GM19239 (cell line): ENCODE data around the gene PRKCE.
A peak's percentile ranks its signal among the peaks of the same experiment; 100 is the strongest.

Experiments
- DNase-seq: peaks from one replicate; pipeline ENCODE4 v3.0.0; 2011; ENCODE audit warnings: low spot score; ENCODE audit not compliant: insufficient read length
- FAIRE-seq: peaks from 2 replicates; lab custom pipeline; 2011; peaks lifted over from hg19 to GRCh38; lab: Jason Lieb, UNC

The PRKCE gene

DNA sequence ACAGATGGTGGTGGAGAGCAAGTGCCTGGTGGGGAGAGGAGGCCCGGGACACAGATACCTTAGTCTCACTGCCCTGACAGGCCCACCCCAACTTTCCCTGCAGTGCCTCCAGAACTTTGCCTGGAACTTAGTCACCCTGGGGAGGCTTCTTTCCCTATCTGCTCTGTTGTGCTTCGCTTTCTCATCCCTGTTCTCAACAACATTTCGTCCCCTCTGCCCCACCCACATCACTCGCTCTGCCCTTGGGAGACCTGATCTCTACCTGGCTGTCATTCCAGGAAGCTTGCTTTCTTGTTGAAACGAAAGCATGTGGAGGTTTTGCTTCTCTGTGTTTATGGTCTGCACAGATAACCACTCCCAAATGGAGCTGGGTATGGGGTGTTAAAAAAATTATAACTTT, 93.8 kb downstream of the PRKCE start:
- FAIRE-seq, result no peak
- DNase-seq, result no peak

DNA sequence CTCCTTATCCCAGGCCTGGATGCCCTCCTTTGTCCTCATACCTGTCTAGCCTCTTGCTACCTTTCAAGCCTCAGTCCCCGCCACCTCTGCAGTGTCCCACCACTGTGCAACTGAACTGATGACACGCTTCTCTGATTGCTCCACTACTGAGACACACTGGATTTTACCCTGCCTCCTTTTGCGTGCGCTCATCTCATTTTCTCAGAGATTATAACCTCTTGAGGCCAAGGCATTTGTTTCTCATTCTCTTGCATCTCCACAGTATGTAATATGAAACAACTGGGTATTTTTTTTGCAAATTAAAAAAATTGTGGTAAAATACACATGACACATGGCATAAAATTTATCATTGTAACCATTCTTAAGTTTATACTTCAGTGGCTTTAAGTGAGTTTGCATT, 95.4 kb downstream of the PRKCE start:
- FAIRE-seq, result no peak
- no peak for DNase-seq

DNA sequence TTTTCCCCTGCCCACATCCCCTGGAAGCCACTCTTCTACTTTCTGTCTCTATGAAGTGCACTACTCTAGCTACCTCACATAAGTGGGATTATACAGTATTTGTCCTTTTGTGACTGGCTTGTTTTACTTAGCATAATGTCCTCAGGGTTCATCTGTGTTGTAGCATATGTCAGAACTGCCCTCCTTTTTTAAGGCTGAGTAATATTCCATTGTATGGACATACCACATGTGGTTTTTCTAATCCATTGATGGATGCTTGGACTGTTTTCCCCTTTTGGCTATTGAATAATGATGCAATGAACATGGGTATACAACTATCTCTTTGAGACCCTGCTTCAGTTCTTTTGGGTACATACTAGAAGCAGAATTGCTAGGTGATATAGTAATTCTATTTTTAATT, 95.9 kb downstream of the PRKCE start:
- no peak for DNase-seq
- no peak for FAIRE-seq

DNA sequence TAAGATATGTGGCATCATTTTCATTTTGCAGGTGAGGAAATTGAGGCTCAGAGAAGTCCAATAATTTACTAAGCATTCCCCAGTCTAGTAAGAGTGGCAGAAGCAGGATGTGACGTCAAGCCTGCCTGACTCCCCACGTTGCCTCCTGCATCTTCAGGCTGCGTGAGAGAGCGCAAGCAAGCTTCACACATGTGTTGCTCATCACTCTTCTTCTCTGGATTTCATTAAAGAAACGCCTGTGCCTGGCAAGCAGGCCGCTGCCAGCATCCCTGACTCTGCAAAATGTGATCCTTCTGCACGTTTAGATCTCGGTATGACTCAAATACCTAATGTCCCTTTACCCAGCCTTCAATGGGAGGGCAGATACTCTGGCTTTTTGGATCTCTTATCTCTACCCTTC, 96.8 kb downstream of the PRKCE start:
- DNase-seq (no peak), FAIRE-seq (no peak)

DNA sequence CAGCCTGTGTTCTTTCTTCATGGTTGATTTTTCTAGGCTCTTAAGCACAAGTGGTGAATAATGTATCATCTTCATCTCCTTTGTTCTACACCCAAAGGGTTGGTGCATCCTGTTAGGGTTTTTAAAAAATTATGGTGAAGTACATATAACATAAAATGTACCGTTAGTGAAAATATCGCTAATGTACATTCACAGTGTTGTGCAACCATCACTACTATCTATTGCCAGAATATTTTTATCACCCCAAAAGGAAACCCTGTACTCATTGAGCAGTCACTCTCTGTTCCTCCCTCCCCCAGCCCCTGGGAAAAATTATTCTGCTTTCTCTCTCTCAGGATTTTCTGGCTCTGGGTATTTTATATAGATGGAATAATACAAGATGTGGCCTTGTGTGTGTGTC, 98.5 kb downstream of the PRKCE start:
- DNase-seq (no peak), FAIRE-seq (no peak)

DNA sequence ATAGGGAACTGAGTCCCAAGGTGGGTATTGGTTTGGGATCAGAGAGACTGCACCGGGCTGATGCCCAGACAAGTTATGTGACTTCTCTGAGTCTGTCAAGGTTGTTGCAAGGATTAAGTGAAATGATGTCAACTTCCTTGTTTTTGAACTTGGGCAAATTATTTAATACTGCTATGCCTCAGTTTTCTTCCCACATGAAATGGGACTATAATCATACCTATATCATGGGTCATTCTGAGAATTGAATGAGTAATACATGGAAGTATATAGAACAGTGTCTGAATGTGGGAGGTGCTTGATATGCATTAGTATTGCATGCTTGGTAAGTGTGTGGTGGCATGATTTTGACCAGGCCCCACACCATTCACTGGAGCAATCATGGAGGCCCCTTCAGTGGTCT, 99.0 kb downstream of the PRKCE start:
- DNase-seq, result no peak
- FAIRE-seq, result no peak

DNA sequence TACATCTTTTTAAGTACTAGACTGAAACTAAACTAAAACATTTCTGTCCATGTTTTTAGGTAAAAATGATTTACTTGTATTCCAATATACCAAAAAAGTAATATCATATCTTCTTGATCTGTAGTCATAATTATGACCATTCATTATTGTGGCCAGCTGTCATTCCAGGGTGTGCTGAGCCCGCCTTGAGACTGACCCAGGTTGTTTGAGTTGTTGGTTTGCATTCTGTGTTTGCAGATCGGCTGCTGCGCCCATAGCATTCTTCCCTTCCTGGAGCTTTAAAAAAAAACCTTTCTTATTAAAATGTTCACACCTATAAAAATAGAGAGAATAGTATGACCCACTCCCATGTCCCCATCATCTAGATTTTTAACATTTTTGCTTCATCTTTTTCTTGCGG, 101.9 kb downstream of the PRKCE start:
- DNase-seq (no peak), FAIRE-seq (no peak)

DNA sequence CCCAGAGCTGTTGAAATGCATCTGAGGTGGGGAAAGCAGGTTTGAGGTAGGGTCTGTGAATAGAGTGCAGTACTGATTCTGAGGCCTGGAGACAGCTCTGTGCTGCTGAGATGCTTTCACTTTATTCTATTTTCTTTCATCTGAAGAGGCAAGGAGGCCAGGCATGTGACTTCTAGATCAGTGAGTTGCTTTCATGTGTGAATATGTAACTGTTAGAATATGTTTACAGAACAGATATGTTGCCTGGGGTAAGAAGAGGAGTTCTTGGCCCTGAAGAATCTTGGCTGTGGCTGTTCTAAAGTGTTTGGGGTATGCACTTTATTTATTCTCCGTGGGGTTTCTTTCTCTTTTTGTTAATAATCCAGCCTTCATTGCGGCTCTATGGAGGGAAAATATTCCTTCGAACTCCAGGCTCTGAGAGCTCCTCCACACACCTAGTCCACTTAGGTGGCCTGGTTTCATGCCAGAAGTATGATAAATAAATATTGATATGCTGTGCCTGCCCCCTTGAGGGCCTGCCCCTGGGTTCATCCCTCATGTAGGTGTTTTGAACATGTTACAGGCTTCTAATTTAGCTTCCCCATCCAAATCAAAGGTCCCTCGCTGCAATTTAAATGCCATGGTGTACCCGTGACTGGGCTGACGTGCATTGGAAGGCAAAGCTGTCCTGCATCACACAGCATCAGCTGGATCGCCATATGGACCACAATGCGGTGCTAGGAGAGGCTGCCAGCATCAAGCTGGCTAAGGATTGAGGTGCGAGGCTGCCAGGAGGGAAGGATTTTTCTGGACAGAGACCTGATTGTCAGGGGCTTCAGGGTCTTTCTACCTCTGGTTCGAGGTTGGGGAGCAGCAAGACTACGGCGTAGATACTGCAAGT, 102.9 kb downstream of the PRKCE start:
- DNase-seq, result no peak
- no peak for FAIRE-seq

DNA sequence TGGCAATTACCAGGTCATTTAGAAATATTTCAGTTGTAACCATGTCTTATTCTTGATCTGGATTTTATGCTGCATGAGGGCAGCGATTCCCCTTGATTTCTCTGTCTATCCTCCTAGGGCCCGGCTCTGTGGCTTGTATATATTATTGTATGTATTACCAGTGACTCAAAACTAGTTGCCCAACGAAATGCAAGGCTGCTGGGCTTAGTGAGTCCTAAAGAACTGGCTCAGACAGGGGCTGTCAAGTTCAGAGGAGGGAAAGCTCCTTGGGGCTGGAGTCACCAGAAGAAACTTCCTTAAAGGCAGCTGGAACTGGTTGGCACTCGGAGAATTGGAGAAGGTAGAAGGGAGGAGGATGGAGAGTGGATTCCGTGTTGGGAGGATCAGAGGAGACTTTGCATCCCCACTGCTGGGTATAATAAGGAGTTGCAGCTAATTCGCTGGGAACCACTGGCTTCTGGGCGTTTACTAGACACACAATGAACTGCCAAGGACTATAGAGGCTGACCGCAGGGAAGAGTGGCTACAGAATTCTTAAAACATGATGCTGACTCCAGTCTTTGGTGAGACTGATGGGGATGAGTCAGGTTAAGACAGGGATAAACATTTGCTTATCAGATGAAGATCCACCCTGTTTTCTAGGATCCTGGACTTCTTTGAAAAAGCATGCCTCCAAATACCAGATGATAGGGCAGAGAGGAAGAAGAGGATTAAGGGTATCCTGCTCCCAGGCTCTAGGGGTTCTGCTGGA, 104.3 kb downstream of the PRKCE start:
- DNase-seq (no peak), FAIRE-seq (no peak)

DNA sequence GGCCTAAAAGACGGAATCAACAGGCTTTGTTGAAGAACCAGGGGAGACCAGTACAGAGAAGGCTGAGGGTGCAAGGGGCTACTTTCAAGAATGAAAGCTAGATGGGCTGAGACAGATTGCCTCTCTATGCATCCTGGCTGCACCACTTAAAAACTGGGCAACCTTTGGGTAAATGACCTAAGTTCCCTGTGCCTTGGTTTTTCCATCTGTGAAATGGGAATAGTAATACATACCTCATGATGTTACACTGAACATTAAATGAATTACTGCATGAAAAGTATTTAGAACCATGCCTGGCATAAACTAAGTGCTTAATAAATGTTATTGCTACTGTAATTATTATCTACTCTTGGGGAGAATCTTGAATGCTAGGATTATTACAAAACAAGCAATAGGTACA, 106.5 kb downstream of the PRKCE start:
- DNase-seq, result no peak

DNA sequence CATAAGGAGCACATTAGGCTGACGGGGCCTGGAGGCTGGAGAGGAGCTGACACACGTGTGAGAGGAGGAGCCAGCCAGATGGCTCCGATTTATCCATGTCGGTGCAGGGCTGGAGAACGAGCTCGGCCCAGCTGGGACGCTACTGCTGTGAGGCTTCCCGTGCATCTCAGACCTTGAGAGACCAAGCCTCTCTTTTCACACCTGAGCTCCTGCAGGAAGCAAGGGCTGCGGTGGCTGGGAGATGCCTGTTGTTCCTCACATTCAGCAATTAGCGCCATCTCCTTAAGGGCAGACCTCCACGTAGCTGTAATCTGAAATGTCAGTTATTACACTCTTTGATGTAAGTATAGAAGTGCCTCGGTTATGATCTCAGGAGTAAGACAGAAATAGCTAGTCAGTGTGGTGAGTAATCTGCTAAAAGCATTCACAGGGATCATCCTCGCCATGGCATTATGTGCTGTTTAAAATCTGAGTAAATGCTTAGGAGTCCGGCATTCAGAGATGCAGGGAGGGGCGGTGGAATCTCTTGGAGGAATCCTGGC, 107.9 kb downstream of the PRKCE start:
- FAIRE-seq (no peak), DNase-seq (no peak)

More for the DNA sequence above, 106.5 kb downstream of the PRKCE start:
- FAIRE-seq, result no peak

DNA sequence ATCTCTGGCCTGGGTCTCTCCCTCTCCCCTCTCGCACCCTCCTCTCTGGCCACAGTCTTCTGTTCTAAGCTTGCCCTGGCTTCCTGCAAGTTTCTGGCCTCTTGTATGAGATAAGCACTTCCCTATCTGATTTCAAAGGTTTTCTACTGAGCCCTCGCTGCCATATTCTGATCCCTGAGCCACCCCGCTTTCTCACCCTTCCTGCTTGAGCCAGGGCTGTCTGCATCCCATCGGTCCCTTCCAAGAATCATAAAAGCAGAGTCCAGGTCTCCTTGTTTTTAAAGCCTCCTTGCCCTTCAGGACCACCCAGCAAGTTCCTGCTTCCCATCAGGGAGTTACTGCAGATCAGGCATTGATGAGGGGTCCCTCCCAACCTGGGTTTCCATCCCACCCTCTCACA, 110.2 kb downstream of the PRKCE start:
- no peak for FAIRE-seq
- no peak for DNase-seq

DNA sequence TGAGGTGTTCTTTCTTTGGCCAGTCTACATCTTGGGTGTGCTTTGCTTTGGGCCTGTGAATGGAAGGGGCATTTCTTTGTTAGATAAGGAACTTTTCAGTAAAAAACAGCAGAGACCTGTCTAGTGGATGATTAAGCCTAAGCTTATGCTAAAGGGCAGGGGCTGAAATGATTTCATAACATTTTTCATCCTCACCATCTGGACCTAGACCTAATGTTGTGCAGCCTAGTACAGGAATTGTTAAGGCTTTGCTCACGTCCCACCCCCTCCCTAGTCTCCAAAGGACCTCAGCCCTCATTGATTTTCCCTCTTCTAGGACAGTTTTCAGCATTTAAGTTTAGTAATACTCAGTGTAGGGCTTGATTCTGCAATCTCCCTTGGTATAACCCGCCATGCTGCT, 111.8 kb downstream of the PRKCE start:
- FAIRE-seq (no peak), DNase-seq (no peak)

DNA sequence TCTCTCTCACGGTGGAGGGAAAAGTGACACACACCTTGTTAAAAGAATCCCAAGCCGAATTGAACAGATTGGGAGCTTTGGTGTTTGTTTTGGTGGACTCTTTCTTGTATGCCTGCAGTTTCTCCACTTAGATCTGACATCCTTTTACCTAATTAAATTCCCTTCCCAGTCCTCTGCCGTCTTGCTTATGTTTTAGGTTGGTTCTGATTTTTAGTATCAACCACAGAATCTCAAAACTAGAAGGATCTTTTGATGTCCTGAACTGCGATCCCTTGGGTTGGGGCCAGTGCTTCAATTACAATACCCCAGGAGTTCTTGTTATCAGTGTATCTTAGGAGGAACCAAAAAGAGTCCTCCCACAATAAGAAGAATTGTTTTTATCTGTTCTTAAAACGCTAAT, 112.3 kb downstream of the PRKCE start:
- DNase-seq (no peak), FAIRE-seq (no peak)

DNA sequence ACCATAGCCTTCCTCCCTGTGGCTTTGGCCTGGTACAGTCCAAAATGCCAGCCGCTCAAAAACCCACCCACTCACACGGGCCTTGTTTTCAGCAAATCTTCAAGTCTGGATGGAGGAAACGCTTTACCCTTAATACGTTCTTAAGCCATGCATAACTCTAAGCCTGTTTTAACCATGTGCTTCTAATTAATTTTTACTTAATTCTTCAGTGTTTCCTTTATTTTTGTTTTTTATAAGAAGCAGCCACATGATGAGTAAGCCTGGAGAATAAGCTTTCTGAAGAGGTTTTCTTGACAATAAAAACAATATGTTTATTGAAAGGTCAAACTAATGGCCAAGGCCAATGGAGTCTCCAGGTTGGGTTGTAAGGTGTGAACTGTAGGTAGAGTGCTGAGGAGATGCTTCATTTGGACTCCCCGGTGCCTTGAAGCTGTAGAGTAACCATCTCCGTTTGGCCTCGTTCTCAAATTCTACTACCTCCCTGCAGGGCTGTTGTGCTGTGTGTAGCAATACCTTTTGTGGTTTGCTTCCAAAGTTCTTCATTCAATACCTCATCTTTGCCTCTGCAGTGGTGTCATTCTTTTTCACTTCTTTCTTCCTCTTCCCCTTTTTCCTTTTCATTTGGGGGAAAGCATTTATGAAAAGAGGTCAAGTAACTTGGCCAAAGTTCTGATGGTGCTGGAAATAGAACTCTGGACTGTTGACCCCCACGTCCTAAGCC, 113.7 kb downstream of the PRKCE start:
- FAIRE-seq, result peak; percentile 64
- no peak for DNase-seq

DNA sequence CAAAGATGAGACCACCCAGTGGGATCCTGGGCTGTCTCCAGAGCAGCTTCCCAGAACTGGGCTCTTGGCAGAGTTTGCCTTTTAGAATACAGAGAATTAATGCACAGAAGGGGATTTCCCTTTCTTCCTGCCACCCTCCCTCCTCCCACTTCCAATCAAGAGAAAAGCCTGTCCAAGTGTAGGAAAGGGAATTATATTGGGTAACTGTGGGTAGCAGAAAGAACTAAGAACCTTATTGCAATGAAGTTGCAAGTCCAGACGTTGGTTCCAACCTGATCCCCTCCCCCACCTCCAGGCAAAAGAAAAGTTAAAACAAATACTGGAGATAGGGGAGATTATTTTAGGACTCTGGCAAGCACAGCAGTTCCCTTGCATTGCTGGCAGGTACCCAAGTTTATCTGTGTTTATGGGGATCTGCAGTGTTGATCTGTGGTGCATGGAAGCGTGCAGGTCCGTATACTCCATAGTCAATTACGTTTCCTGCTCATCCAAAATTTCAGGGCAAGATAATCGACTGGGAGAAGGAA, 114.3 kb downstream of the PRKCE start:
- FAIRE-seq, result no peak
- DNase-seq, result no peak

DNA sequence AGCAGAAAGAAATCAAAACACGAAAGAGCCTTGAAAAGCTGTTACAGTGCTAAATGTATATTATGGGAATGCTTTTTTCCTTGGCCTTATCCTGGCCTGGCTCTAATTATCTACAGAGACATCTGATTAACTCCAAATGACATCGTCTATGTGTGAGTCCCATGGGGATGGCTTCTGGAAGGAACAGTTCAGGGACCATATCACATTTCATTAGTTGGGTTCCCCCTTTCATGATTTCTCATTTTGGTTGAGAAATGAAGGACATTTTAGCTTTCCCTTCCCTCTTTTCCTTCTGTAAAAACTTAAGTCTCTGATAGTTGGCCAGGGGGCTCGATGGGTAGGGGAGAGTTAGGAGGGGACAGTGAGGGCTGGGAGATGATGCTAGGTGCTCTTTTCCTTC, 116.7 kb downstream of the PRKCE start:
- no peak for FAIRE-seq
- DNase-seq, result no peak

DNA sequence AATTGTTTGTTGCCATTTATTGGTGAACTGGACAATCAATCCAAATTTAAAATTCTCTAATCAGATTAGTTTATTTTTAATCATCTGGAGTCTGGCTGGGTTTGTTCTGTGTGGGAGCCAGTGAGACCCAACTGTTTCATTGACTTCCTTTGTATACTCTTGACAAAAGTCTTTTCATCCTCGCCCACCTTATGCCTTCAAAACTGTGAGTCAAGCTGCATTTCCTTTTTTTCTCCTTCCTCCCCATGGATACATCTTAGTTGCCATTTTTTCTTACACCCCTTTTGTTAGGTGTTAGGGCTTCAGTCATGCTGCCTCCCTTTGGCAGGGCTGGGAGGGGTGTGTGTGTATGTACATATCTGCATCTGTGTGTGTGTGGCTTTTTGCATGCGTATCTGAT, 117.6 kb downstream of the PRKCE start:
- no peak for FAIRE-seq
- DNase-seq, result no peak

DNA sequence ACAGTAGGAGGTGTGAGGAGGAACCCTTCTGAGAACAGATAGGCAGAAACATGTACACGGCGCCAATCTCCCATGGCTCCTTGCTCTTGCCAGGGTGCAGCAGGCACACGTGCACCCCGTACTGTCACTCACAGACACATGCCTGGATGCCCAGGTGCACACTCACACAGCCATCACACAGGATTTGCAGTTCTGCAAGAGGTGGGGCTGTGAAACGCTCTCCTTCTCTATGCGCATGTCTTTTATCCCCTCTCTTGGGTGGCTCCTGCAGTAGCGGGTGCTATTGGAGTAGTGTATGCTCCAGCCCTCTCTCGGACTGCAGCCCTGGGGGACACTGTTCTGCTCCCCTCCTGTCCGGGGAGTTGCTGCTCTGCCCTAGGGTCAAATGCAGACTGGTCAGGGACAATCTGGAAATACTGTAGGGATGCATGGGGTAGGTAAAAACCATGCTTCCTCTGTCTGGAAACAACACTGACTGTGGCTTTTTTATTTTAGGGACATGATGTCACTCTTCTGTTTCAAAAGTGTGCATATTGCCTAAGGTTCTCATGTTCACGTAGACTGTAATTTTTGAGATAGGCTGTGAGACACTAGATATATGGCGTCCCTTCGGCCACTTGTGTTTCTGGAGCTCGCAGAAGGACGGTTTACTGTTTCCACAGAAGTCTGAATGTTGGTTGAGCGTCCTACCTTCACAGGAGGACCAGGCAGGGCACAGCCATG, 118.5 kb downstream of the PRKCE start:
- no peak for FAIRE-seq
- no peak for DNase-seq

DNA sequence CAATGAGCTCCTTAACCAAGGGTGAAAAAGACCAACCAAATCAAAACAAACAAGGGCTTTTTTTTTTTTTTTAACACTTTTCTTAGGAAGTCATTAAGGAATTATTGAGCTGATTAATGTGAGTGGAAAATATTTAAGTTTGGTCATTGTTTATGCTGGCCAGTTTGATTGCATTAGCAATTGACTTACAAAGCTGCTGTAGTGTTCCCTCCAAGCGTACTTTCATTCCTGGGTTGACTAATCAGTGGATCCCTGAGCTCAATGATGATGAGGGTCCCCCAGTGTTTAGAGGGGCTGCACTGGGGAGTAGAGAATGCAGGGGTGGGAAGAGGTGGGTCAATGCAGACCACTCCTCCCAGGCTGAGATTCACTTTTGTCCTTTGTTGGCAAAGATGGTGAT, 119.3 kb downstream of the PRKCE start:
- FAIRE-seq (no peak), DNase-seq (no peak)
